GM12875 (cell line): ENCODE results near the gene DDX25.

Source experiments
- H3K4me3 ChIP-seq: one replicate; pipeline ENCODE4 v1.5.1; 2011; ENCODE audit warnings: low read depth, low read length, control low read depth
- TF ChIP-seq, protein P1 (sequence below): IDR thresholded peaks from 2 replicates; pipeline ENCODE4 v1.5.1; 2011; ENCODE audit warnings: low read depth, mild to moderate bottlenecking, control low read depth, inconsistent platforms, low read length, moderate library complexity, borderline replicate concordance; ENCODE audit not compliant: insufficient read depth

The DDX25 gene

DNA sequence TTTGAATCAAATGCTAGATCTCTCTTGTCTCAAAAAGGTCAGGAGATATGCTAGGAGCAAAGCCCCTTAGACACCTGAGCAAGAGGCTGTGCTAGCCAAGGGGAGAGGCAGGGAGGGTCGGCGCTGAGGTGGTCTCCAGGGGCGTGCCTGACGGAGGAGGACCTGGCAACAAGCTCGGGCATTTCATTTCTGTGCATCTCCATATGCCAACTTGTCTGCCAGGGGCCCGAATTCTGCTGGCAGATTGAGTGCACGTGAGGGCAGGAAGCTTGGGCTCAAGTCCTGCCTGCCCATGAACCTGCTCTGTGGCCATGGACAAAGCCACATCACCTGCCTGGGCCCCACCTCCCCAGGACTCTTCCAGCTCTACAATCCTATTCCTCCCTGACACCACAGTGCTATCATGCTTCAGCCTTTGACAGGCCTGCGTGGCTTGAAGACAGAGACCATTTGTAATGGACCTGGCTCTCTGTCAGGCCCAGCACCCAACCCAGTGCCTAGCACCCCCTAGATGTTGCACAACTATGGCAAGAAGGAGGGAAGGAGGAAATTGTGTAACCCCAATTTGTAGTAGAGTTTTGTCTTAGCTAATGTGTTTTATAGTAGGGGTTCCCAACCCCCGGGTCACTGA, 25.3 kb downstream of the DDX25 start:
- H3K4me3 ChIP-seq = no peak overlapping the region

DNA sequence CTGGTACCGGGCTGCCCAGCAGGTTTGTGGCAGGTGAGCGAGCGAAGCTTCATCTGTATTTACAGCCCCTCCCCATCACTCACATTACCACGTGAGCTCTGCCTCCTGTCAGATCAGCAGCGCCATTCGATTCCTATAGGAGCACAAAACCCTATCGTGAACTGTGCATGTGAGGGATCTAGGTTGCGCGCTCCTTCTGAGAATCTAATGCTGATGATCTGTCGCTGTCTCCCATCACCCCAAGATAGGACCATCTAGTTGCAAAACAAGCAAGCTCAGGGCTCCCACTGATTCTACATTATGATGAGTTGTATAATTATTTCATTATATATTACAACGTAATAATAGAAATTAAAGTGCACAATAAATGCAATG, 25.8 kb downstream of the DDX25 start:
- TF ChIP-seq, protein P1, sequence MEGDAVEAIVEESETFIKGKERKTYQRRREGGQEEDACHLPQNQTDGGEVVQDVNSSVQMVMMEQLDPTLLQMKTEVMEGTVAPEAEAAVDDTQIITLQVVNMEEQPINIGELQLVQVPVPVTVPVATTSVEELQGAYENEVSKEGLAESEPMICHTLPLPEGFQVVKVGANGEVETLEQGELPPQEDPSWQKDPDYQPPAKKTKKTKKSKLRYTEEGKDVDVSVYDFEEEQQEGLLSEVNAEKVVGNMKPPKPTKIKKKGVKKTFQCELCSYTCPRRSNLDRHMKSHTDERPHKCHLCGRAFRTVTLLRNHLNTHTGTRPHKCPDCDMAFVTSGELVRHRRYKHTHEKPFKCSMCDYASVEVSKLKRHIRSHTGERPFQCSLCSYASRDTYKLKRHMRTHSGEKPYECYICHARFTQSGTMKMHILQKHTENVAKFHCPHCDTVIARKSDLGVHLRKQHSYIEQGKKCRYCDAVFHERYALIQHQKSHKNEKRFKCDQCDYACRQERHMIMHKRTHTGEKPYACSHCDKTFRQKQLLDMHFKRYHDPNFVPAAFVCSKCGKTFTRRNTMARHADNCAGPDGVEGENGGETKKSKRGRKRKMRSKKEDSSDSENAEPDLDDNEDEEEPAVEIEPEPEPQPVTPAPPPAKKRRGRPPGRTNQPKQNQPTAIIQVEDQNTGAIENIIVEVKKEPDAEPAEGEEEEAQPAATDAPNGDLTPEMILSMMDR = no peak

More for the DNA sequence above, 25.3 kb downstream of the DDX25 start:
- TF ChIP-seq, protein P1 = no peak

DNA sequence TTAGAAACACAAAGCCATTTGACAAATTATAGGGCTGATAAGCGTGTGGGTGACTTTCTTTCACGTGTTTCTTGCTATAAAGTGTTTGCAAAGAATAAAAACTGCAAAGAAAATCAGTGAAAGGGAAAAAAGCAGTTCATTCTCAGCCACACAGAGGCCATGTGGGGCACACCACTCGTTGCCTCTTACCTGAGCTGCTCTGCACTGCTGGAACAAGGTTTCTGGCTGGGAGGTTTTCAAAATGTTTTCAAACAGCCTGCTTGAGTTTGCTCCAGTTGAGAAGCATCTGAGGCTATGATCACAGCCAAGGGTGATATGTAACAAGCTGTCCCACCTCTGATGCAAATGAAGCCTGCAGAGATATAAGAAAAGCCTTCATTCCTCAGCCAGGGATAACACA, 26.8 kb downstream of the DDX25 start:
- H3K4me3 ChIP-seq = no peak overlapping the region

More for the DNA sequence above, 25.8 kb downstream of the DDX25 start:
- no peak overlapping the region for H3K4me3 ChIP-seq

DNA sequence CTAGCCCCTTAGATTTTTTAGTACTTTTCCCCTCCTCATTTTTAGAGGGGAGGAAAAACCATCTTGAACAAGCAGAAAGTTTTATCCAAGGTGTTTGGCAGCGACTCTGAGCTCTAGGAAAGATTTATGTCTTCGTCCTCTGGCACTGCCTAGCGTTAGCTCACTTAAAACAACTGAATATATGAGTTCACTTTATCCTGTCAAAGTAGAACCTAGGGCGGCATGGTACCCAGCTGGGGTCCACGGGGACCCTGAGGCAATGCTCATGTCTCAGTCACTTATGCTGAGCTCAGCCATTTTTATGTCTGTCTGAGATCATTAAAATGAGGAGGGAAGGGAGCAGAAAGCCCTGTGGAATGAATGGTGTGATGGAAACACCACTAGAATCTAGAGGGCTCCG, 27.4 kb downstream of the DDX25 start:
- TF ChIP-seq, protein P1 = no peak
- no peak overlapping the region for H3K4me3 ChIP-seq

More for the DNA sequence above, 26.8 kb downstream of the DDX25 start:
- TF ChIP-seq, protein P1 = no peak

DNA sequence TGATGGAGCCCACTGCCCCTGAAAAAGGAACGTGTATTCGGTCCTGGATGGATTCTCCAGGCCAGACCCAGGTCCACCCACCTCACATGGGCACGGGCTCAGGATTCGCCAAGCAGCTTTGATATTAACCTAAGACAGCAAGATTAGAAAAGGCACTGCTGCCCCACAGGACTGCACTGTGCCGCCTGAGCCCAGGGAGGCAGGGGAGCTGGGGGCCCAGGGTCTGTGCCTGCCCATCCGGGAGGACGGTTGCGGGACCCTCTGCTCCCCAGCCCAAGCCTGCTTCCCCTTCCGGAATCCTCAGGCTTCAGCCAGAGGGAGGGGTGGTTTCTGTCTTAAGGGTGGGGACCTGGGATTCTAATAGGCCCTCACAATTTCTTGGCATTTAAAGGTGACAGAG, 28.0 kb downstream of the DDX25 start:
- no peak overlapping the region for H3K4me3 ChIP-seq
- TF ChIP-seq, protein P1 = no peak

DNA sequence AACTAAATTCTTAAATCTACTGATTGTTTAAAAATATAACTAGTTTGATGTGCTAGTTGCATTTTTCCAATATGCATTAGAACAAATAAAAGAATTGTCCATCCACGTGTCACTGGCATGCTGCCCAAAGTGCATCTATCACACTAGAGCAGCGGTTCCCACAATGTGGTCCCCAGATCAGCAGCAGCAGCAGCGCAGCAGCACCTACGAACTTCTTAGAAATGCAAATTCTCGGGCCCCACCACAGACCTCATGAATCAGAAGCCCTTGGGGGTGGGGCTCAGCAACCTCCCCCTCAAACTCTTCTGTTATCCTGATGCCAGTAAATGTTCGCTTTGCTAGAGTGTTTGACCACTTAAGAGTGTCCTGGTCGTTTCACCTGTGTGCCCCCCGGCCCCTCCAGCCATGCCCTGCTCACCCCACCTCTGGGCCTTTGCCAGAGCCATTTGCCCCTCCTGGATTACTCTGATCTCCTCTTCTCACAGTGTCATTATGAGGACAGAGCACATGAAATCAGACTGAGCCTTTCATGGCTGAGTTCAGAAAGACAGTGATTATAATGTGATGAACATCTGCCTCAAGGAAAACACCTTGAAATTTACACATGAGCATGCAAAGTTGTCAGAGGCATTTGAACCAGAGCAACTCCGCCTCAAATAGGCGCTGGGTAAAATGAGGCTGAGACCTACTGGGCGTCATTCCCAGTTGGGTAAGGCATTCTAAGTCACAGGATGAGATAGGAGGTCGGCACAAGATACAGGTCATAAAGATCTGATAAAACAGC, 28.9 kb downstream of the DDX25 start:
- H3K4me3 ChIP-seq = no peak overlapping the region
- TF ChIP-seq, protein P1 = no peak

DNA sequence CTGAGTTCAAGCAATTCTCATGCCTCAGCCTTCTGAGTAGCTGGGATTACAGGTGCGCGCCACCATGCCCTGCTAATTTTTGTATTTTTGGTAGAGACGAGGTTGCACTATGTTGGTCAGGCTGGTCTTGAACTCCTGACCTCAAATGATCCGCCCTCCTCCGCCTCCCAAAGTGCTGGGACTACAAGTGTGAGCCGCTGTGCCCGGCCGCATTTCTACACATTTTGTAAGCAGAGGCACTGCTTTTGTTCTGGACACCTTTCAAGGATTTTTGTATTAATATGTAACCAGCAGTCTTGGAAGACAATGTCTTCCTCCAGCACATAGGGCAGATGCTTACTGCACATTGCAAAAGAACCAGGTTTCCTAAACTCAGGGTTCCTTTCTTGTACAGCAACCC, 30.2 kb downstream of the DDX25 start:
- TF ChIP-seq, protein P1 = no peak
- no peak overlapping the region for H3K4me3 ChIP-seq
